ENCODE measurements around the gene FGD5.

Gene FGD5

GRCh38 chr3:14829811-14830210, 11.0 kb downstream of the FGD5 start:
- no peak for DNase-seq (ENCODE audit: low read depth, low spot score)

GRCh38 chr3:14831916-14832450, 13.2 kb downstream of the FGD5 start:
- no peak for DNase-seq (ENCODE audit: low read depth, low spot score)

GRCh38 chr3:14832975-14833722, 14.4 kb downstream of the FGD5 start:
- DNase-seq (ENCODE audit: low read depth, low spot score) = no peak

- no peak for DNase-seq (ENCODE audit: low read depth, low spot score)
Measured at GRCh38 chr3:14834121-14834520, 15.4 kb downstream of the FGD5 start.

- no peak for DNase-seq (ENCODE audit: low read depth, low spot score)
Measured at GRCh38 chr3:14834807-14835466, 16.2 kb downstream of the FGD5 start.

- no peak for DNase-seq (ENCODE audit: low read depth, low spot score)
Measured at GRCh38 chr3:14836049-14836468, 17.3 kb downstream of the FGD5 start.

GRCh38 chr3:14837186-14837877, 18.6 kb downstream of the FGD5 start:
- no peak for DNase-seq (ENCODE audit: low read depth, low spot score)

- no peak for DNase-seq (ENCODE audit: low read depth, low spot score)
Measured at GRCh38 chr3:14837878-14838258, 19.1 kb downstream of the FGD5 start.

- DNase-seq (ENCODE audit: low read depth, low spot score) = no peak
Measured at GRCh38 chr3:14839236-14839635, 20.5 kb downstream of the FGD5 start.

GRCh38 chr3:14841836-14842235, 23.1 kb downstream of the FGD5 start:
- DNase-seq (ENCODE audit: low read depth, low spot score) = no peak

GRCh38 chr3:14842277-14842676, 23.5 kb downstream of the FGD5 start:
- no peak for DNase-seq (ENCODE audit: low read depth, low spot score)

- DNase-seq (ENCODE audit: low read depth, low spot score) = no peak
Measured at GRCh38 chr3:14843321-14843720, 24.6 kb downstream of the FGD5 start.

GRCh38 chr3:14844386-14845170, 25.8 kb downstream of the FGD5 start:
- DNase-seq (ENCODE audit: low read depth, low spot score) = no peak

GRCh38 chr3:14845180-14845579, 26.4 kb downstream of the FGD5 start:
- no peak for DNase-seq (ENCODE audit: low read depth, low spot score)

GRCh38 chr3:14845826-14846225, 27.1 kb downstream of the FGD5 start:
- no peak for DNase-seq (ENCODE audit: low read depth, low spot score)

- DNase-seq (ENCODE audit: low read depth, low spot score) = no peak
Measured at GRCh38 chr3:14846226-14846880, 27.6 kb downstream of the FGD5 start.

- DNase-seq (ENCODE audit: low read depth, low spot score) = no peak
Measured at GRCh38 chr3:14847613-14848541, 29.1 kb downstream of the FGD5 start.

GRCh38 chr3:14848906-14849305, 30.1 kb downstream of the FGD5 start:
- DNase-seq (ENCODE audit: low read depth, low spot score) = no peak

- DNase-seq (ENCODE audit: low read depth, low spot score) = no peak
Measured at GRCh38 chr3:14849638-14850230, 31.0 kb downstream of the FGD5 start.
